Psoas muscle (tissue), 8 donors: ENCODE results near the gene GNG7. TPM values are rescaled to one million over a fixed set of nuclear protein-coding genes. Genes with fewer than 3 reads are reported as not detected.

ENCODE experiments used
- ATAC-seq, 4 donors: fragments of 200-7000 bp; cut with Tn5 transposase; one replicate each; pipeline ENCODE4 v1.9.1; 2020; ENCODE audit warnings: moderate library complexity in 3 of 4, mild to moderate bottlenecking in 2 of 4
- DNase-seq, 2 donors: peaks; one replicate each; pipeline ENCODE4 v3.0.0-alpha.2; 2020
- H3K27ac ChIP-seq: fragments of 200-600 bp; one replicate; pipeline ENCODE4 v1.8.0; 2022
- H3K27me3 ChIP-seq, 3 donors: fragments of 200-600 bp in 1 of 3; one replicate each; pipeline versions ENCODE4 v1.6.1 to v1.8.0; 2013 to 2022; ENCODE audit warnings: low read length in 2 of 3, mild to moderate bottlenecking in 2 of 3, moderate library complexity in 1 of 3; ENCODE audit not compliant: insufficient read depth in 3 of 3
- H3K36me3 ChIP-seq, 2 donors: fragments of 200-600 bp in 1 of 2; one replicate each; pipeline versions ENCODE4 v1.6.1 to v1.8.0; 2013 to 2022; ENCODE audit warnings: low read depth in 1 of 2, mild to moderate bottlenecking in 1 of 2, moderate library complexity in 1 of 2; ENCODE audit not compliant: insufficient read depth in 1 of 2
- H3K4me1 ChIP-seq: fragments of 200-600 bp; one replicate; pipeline ENCODE4 v1.8.0; 2022
- H3K4me3 ChIP-seq: fragments of 200-600 bp; one replicate; pipeline ENCODE4 v1.8.0; 2022; ENCODE audit warnings: mild to moderate bottlenecking
- H3K9me3 ChIP-seq: fragments of 200-600 bp; one replicate; pipeline ENCODE4 v1.8.0; 2022
- CTCF ChIP-seq: fragments of 200-600 bp; IDR thresholded peaks from one replicate; pipeline ENCODE4 v1.8.0; 2022; ENCODE audit warnings: antibody characterized with exemption
- WGBS, 3 donors: extraction: QIAGEN DNeasy Blood & Tissue Kit; methylation state at CpG; one replicate each; pipeline versions ENCODE4 v1.1.6 to v1.1.7; 2013; 5-methylcytosine and 5-hydroxymethylcytosine counted together
- intact Hi-C, 2 donors: fragments of 100-400 bp; cut with DNase I; formaldehyde crosslinking; loops; one replicate each; pipeline versions ENCODE4 v1.11.0 to v1.14.2; 2022
- polyA plus RNA-seq, 3 donors: library from polyadenylated mRNA; stranded (reverse); fragments of 200-250 nt; gene quantifications; one replicate each; pipeline ENCODE4 v1.2.3, GENCODE V29; 2013
- total RNA-seq, 4 donors: library from RNA; stranded (reverse); fragmentation: NEBNext Ultra II Directional in 2 of 4; extraction: Animal tissue kit (Norgen Biotek cat#: 25700) in 2 of 4; gene quantifications; one replicate each; pipeline versions ENCODE4 v1.2.1 to v1.2.4, GENCODE V29; 2021 to 2023
- donor health status: healthy with polysubstance abuse.
- donor health status: DM: no; HTN: no; CAD: no; lungs with moderate emphysema.
- donor health status: Bipolar disorder and iron deficiency.
- donor health status: healthy.
- donor health status: DM: yes; HTN: yes; CAD: no.
- donor health status: DM: no; HTN: no; CAD: no.
- donor health status: DM: no; HTN: no; CAD: no.
- donor health status: DM: yes; HTN: yes; CAD: no.

Gene GNG7
- total and polyA plus RNA-seq, 7 donors = 0.48 to 5.4 (median 1.2) TPM

- no peak overlapping the region for H3K27ac ChIP-seq
- no peak for TF ChIP-seq CTCF
- H3K9me3 ChIP-seq = no peaks in the 10 kb centered on the region
- no peaks in the 10 kb centered on the region for H3K27me3 ChIP-seq
- H3K36me3 ChIP-seq = no peaks in the 10 kb centered on the region
- DNase-seq = no peak
- peaks cover 22% of the 10 kb centered on the region for H3K4me1 ChIP-seq
- 51 to 65% (median 51%) methylated on average over 10 of the region's 10 CpGs for WGBS, 3 donors
- ATAC-seq = no peak
- no peak overlapping the region for H3K4me3 ChIP-seq
- intact Hi-C loops = loop anchor here in 1 of 2 donors (5.0 kb wide), 1 partner anchor 45 kb away; no protein-coding TSS in a partner anchor
These were observed 205.3 kb downstream of the GNG7 start for GRCh38 chr19:2497186-2497585.

- intact Hi-C loops = loop anchor here in 1 of 2 donors (2.0 to 5.0 kb wide), 2 partner anchors 19 to 47 kb away; partner anchors contain the start of gene GADD45B
- Histone ChIP-seq H3K4me3 (peak overlapping the region; percentile 55), H3K36me3 (no peaks in the 10 kb centered on the region), H3K9me3 (no peaks in the 10 kb centered on the region), H3K27ac (peak overlapping the region; percentile 92), H3K4me1 (peaks cover 32% of the 10 kb centered on the region), H3K27me3 (no peaks in the 10 kb centered on the region)
- peak in 1 of 2 donors; percentile 83 for DNase-seq
- WGBS, 3 donors = 7 to 9% (median 8%) methylated on average over 14 to 16 of the region's 16 CpGs
- ATAC-seq = peak; percentile 51 to 83 (median 68)
- no peak for TF ChIP-seq CTCF
These were observed 206.7 kb downstream of the GNG7 start for GRCh38 chr19:2495651-2496316.

GRCh38 chr19:2495130-2495641 is 207.3 kb downstream of the GNG7 start:
- WGBS, 3 donors = 0 to 3% (median 1%) methylated on average over 19 to 26 of the region's 26 CpGs
- peak; percentile 80 to 93 for DNase-seq

GRCh38 chr19:2494447-2495129 is 207.9 kb downstream of the GNG7 start:
- peak; percentile 31 to 64 (median 44) for ATAC-seq
- intact Hi-C loops = loop anchor here (2.0 to 5.0 kb wide), 2 partner anchors 18 to 48 kb away; partner anchors contain the start of gene GADD45B (in 1 of the 2)
- peak; percentile 83 to 88 for DNase-seq
- H3K4me1 ChIP-seq = peaks cover 35% of the 10 kb centered on the region
- no peaks in the 10 kb centered on the region for H3K9me3 ChIP-seq
- H3K36me3 ChIP-seq = no peaks in the 10 kb centered on the region
- 8 to 16% (median 9%) methylated on average over 52 to 72 of the region's 72 CpGs for WGBS, 3 donors
- H3K4me3 ChIP-seq = peak overlapping the region; percentile 55
- peak overlapping the region; percentile 92 for H3K27ac ChIP-seq
- no peaks in the 10 kb centered on the region for H3K27me3 ChIP-seq
- no peak for TF ChIP-seq CTCF

More at GRCh38 chr19:2495130-2495641, 207.3 kb downstream of the GNG7 start:
- Histone ChIP-seq H3K27ac (peak overlapping the region; percentile 92), H3K4me1 (peaks cover 35% of the 10 kb centered on the region), H3K4me3 (peak overlapping the region; percentile 55), H3K9me3 (no peaks in the 10 kb centered on the region), H3K27me3 (no peaks in the 10 kb centered on the region), H3K36me3 (no peaks in the 10 kb centered on the region)
- TF ChIP-seq CTCF = no peak
- intact Hi-C loops = loop anchor here in 1 of 2 donors (2.0 to 5.0 kb wide), 2 partner anchors 18 to 47 kb away; partner anchors contain the start of gene GADD45B
- ATAC-seq = peak; percentile 85 to 94 (median 88)
